ENCODE data around the gene NID2. TPM values are rescaled to one million over a fixed set of nuclear protein-coding genes. Genes with fewer than 3 reads are reported as not detected.
A peak's percentile ranks its signal among the peaks of the same experiment; 100 is the strongest.

The NID2 gene
- total and polyA plus RNA-seq, 2 experiments from 2014 or later: 179 to 538 TPM

GRCh38 chr14:52033101-52033642, 35.7 kb downstream of the NID2 start:
- Histone ChIP-seq H3K4me1 (ENCODE audit: low read depth) (no peaks in the 10 kb centered on the region), H3K9me3 (ENCODE audit: low read depth) (no peaks in the 10 kb centered on the region), H3K4me3 (no peak overlapping the region), H3K36me3 (peaks cover 51% of the 10 kb centered on the region), H3K27ac (peak overlapping the region; percentile 24), H3K27me3 (no peaks in the 10 kb centered on the region)
- DNase-seq (ENCODE audit: low read depth in 1 of 2, low spot score in 1 of 2): peak in 1 of 2 donors; percentile 47
- no peak for TF ChIP-seq CTCF (IDR thresholded peaks at IDR 0.05; ENCODE audit: low read depth, low read length)

DNA sequence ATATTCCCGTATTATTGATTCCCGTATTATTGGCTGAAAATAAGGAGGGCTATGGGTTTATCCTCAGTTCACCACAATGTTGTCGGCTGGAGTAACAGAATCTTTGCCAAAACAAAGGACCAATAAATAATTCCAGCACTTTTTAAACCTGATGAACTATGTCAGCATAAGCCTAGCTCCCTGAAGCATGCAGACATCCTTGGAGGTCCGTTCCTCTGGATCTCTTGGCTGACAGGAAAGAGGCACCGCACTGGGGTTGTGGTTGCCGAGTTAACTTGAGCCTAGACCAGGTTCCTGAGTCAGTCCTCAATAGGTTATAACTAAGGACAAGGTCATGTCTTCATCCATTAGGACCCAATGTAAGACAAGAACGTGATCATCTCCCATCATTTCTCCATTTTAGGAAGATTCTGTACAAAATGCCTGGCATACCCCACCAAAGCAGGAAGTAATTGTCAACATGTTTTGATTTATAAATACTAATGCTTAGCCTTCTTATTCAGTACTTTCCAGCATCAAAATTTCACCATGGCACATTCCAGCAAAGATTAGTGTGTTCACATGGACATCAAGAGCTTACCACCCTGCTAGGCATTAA, 36.6 kb downstream of the NID2 start:
- Histone ChIP-seq H3K9me3 (ENCODE audit: low read depth) (no peaks in the 10 kb centered on the region), H3K4me1 (ENCODE audit: low read depth) (no peaks in the 10 kb centered on the region), H3K27me3 (no peaks in the 10 kb centered on the region), H3K4me3 (no peak overlapping the region), H3K27ac (peak overlapping the region; percentile 36), H3K36me3 (peaks cover 49% of the 10 kb centered on the region)
- peak in 1 of 2 donors; percentile 78 for DNase-seq (ENCODE audit: low read depth in 1 of 2, low spot score in 1 of 2)
- TF ChIP-seq CTCF (IDR thresholded peaks at IDR 0.05; ENCODE audit: low read depth, low read length): no peak

- no peaks in the 10 kb centered on the region for H3K9me3 ChIP-seq (ENCODE audit: low read depth)
- DNase-seq (ENCODE audit: low read depth in 1 of 2, low spot score in 1 of 2): peak in 1 of 2 donors; percentile 97
- H3K27ac ChIP-seq: peak overlapping the region; percentile 36
- no peak overlapping the region for H3K4me3 ChIP-seq
- H3K36me3 ChIP-seq: peaks cover 49% of the 10 kb centered on the region
- no peaks in the 10 kb centered on the region for H3K4me1 ChIP-seq (ENCODE audit: low read depth)
- no peak for TF ChIP-seq CTCF (IDR thresholded peaks at IDR 0.05; ENCODE audit: low read depth, low read length)
- no peaks in the 10 kb centered on the region for H3K27me3 ChIP-seq
Observed at GRCh38 chr14:52031781-52032180, 37.1 kb downstream of the NID2 start.

- Histone ChIP-seq H3K9me3 (ENCODE audit: low read depth) (no peaks in the 10 kb centered on the region), H3K4me1 (ENCODE audit: low read depth) (peaks cover 16% of the 10 kb centered on the region), H3K36me3 (peaks cover 39% of the 10 kb centered on the region), H3K4me3 (no peak overlapping the region), H3K27me3 (no peaks in the 10 kb centered on the region), H3K27ac (peak overlapping the region; percentile 65)
- DNase-seq (ENCODE audit: low read depth in 1 of 2, low spot score in 1 of 2): peak in 1 of 2 donors; percentile 62
- TF ChIP-seq CTCF (IDR thresholded peaks at IDR 0.05; ENCODE audit: low read depth, low read length): no peak
Observed at GRCh38 chr14:52029881-52030280, 39.0 kb downstream of the NID2 start.

DNA sequence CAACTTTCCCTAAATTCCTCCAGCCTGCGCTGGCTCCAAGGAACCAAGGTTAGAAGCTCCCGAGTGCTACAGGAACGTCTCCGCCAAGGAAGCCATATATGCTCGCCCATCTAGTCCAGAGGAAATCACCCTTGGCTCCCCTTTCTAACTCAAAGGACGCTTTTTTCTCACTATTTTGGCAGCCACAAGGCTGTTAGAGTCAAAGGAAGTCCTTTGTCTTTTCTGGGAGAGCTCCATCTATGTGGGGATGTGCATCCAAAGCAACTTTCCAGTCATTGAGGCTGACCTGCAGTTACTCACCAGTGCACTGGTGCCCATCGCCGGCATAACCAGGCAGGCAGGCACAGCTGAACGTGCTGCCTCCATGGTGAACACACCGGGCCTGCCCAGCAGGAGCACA, 42.0 kb downstream of the NID2 start:
- no peak overlapping the region for H3K4me3 ChIP-seq
- H3K36me3 ChIP-seq: peaks cover 38% of the 10 kb centered on the region
- H3K27me3 ChIP-seq: no peaks in the 10 kb centered on the region
- peaks cover 23% of the 10 kb centered on the region for H3K4me1 ChIP-seq (ENCODE audit: low read depth)
- H3K9me3 ChIP-seq (ENCODE audit: low read depth): no peaks in the 10 kb centered on the region
- DNase-seq (ENCODE audit: low read depth in 1 of 2, low spot score in 1 of 2): no peak
- H3K27ac ChIP-seq: peak overlapping the region; percentile 83
- no peak for TF ChIP-seq CTCF (IDR thresholded peaks at IDR 0.05; ENCODE audit: low read depth, low read length)

Measured in cardiac muscle cell (in vitro differentiated cells and primary cell).